GM18858 (cell line): Measurements from ENCODE around the gene LRRC25.

Experiments
- ATAC-seq: cut with Tn5 transposase; IDR thresholded peaks from one replicate; pipeline ENCODE4 v1.9.1; 2021; ENCODE audit not compliant: unreplicated experiment

The LRRC25 gene

DNA sequence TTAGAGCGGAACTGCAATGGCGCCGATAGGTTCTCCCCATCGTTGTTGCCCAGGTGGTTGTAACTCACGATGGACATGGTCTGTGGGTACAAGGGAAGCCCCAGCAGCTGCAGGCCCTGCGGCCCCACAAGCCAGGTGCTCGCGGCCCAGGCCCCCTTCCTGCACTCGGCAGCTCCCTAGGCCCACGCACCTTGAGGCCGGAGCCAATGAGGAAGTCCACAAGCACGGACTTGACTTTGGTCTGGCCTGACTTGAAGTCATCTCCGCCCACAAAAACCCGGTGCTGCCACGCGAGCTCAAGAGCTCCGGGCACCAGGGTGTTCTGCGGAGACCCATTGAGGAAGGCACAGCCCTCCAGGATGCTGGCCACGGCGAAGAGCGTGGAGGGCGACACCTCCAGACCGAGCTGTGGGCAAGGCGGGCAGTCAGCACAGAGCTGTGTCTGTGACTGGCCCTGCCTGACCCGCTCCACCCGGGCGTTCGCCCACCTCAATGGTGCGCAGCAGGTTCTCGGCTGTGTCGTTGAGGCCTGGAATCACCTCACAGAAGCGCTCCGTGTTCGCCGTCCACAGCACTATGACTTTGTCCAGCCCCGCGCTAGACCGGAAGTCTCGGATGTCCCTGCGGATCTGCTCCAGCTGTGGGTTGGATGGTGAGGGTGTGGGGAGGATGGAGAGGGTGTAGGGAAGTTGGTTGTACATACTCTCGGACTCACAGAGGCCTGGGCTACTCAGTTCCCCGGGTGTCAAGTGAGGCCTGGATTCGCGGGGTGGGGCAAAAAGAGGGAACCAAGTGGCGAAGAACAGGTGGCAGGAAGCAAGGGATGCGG, 38.6 kb upstream of the LRRC25 start:
- no peak for ATAC-seq

DNA sequence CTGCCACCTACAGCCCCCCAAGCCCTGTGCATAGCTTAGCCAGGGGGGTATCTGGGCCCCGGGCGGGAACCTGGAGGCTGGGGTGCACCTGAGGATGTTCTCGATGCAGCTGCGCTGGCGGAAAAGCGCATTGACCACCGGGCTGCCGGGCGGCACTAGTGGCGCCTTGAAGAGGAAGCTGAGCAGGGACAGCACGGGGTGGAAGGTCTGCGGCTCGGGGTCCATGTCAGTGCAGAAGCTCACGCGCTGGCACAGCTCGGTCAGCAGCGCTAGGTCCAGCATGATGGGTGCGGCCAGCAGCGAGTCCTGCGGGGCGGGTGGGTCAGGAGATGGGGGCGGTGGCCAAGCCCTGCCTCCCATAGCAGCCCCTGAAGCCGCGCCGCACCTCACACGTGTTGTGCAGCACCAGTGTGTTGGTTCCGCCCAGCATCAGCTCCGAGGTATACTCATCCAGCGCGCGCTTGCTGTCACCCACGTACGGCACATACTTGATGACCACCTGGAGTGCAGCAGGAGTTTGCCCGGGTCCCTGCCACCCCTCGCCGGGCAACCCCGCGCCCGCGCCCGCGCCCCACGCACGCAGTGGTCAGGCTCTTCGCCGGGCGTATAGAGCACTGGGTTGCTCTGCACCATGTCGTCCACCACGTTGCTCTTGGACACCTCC, 37.9 kb upstream of the LRRC25 start:
- no peak for ATAC-seq

DNA sequence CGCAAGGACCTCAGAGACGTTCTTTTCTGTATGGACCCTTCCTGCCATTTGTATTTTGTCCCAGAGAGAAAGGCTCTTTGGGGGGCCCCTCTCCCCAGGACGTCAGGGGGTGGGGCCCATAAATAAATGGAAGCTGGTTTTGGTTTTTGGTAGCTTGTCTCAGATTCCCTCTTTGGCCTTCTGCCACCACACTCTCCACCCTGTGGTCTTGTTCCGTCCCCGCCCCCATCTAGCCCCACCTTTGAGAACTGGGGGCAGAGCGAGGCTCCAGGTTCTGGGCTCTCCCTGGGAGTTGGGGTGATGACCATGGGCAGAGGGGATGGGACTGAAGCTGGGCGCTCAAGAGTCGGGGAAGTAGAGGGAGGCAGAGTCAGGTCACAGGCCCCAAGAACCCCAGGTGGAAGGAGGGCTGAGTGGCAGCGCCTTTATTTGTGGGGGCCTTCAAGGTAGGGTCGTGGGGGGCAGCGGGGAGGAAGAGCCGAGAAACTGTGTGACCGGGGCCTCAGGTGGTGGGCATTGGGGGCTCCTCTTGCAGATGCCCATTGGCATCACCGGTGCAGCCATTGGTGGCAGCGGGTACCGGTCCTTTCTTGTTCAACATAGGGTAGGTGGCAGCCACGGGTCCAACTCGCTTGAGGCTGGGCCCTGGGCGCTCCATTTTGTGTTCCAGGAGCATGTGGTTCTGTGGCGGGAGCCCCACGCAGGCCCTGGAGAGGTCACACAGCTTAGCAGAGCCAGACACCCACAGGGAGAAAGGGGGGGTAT, 37.2 kb upstream of the LRRC25 start:
- ATAC-seq = no peak

DNA sequence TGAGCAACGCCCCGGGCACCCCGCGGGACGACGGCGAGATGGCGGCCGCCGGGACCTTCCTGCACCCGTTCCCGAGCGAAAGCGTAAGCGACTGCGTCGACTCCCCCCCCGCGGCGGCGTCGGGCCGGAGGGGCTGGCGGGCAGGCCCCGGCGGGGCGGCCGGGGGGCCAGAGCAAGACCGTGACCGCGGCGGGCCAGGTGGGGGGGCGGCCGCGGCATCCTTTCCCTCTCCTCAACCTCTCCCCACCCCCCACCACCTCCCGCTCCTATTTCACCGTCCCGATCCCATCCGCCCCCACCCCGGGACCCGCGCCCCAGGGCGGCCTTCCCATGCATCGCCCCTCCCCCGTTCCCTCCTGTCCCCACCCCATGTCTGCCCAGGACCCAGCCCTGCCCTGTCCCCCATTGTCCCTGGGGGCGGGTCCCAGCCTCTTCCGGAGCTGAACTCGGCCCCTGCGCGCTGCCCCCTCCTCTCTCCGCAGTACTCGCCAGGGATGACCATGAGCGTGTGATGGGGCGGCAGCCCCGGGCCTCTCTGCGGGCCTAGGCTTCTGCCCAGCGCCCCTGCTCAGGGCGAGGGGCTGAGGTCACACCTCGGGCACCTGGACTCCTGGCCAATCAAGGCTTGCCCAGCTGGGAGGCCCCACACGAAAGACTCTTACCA, 36.4 kb upstream of the LRRC25 start:
- ATAC-seq = no peak

DNA sequence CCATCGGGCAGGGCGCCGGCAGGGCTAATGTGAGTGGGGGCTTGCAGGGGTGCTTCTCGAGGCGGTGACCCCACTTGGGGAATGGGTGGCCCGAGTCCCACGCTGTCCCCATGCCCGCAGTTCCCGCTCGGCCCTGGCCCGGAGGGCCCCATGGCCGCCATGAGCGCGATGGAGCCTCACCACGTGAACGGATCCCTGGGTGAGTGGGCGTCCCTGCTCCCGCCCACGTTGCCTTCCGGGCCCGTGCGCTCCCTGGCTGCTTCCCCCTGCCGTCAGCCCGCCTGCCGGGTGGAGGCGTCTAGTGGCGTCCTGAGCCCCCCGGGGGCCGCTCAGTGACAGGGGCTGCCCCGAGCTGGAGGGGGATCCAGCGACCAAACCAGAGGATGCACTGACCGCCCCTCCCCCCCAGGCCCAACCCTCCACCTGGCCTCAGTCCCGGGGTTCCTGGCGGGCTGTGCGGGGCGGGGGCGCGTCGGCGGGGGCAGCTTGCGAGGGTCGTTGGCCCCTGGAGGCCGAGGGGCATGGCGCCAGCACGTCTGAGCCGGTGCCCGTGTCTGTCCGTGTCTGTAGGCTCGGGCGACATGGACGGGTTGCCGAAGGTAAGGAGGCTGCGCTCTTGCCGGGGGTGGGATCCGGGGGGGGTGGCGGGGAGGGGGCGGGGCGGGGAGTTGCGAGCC, 35.7 kb upstream of the LRRC25 start:
- ATAC-seq = no peak

DNA sequence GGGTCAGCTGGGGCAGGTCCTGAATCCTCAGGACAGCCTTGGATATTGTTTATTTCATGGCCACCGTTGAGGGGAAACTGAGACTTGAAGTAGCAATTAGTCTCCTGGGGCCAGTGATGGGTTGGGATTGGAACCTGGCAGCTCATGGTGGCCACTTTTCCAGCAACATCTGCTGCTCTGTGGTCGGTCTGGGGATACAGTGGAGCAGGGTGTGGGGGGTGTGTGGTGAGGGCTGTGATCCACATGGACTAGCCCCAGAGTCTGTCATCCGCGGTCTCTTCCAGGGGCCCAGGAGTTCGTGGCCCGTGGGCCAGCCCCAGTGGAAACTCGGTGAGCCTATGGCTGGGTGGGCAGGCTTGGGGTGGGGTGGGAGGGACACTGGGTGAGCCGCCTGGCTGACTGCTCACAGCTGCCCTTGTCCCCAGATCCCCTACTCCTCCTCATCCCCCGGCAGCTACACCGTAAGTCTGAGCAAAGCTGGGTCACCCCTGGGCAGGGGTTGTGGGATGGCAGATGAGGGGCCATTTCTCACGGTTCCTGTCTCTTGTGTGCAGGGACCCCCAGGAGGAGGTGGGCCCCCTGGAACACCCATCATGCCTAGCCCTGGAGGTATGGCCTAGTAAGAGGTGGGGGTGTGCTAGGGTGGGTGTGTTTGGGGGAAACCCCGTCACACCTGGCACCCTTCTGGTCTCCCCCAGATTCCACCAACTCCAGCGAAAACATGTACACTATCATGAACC, 35.0 kb upstream of the LRRC25 start:
- ATAC-seq = no peak

DNA sequence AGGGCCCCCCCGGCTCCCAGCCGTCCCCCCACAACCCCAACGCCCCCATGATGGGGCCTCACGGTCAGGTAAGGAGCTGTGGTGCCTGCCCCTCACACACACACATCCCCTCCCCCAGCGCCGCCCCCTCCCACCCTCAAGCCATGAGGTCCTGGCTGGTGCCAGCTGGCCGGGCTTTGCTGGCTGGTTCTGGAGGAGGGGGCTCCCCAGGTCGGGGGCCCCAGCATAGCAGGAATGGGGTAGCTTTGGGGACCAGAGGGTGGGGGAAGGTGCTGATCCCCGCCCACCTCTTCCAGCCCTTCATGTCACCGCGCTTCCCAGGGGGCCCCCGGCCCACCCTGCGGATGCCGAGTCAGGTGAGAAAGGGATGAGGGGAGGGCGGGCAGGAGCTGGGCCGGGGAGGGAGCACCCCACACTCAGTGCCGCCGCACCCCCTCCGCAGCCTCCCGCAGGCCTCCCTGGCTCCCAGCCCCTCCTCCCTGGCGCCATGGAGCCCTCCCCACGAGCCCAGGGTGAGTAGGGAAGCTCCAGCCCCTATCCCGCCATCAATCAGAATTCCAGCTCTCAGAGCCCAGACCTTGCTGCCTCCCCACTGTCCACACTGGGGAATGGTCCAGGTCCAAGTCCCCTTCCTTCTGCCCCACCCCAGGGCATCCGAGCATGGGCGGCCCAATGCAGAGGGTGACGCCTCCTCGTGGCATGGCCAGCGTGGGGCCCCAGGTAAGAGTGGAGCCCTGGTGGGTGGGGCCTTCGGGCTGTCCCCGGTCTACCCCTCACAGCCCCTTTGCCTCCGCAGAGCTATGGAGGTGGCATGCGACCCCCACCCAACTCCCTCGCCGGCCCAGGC, 34.2 kb upstream of the LRRC25 start:
- no peak for ATAC-seq

DNA sequence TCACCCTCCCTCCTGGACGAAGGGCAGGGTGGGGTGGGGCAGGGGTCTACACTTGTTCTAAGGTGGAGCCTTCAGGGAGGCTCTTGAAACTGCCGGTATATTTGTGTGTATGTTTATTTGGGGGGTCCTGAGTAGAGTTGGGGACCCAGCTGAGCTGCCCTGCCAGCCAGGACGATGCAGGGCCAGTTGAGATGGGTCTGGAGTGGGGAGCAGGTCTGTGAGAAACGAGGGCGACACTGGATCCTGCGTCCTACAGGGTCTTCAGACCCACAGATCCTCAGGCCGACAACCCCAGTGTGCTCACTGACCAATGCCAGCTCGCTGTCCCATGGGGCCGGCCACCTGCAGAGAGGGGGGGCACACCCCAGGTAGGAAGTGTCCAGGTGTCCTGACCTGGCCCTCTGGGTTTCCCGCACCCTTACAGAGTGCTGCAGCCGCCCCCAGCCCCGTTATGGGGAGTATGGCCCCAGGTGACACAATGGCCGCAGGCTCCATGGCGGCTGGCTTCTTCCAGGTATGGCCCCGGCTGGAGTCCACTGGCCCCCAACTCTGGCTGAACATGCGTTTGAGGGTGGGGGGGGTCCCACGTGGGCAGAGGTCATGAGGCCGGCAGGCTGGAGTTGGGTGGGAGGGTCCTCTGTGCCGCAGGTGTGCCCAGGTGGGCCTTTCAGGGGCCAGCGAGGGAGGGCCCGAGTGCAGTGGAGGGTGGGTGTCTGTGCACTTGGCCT, 33.2 kb upstream of the LRRC25 start:
- ATAC-seq = no peak

DNA sequence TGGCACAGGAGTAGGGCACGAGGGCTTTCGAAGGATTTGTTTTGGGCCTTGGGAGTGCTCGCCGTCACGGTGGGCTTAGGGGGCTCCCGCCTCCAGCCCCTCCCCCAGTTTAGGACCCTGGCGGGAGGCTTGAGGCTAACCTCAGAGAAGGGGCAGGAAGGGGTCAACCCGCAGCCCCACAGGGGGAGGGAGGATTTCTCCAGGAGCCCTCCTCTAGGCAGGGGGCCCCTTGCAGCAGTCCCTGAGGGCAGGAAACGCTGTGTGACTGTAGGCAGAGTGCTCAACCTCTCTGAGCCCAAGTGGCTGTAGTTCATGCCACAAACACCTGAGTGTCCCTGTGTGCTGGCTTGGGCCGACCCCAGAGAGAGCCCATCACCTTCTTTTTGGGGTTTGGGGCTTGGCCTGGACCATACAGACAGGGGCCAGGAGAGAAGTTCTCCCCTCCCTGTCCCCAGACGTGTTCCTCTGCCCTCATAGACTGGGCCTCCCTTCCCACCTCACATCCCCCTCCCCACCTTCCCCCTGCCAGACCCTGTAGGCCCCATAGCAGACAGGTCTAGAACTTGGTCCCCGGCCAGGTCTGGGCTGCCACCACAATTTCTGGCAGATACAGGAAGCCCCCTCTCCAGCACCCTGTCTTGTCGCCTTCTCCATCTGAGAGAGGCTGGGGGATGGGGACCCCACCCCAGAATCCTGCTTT, 32.4 kb upstream of the LRRC25 start:
- no peak for ATAC-seq

DNA sequence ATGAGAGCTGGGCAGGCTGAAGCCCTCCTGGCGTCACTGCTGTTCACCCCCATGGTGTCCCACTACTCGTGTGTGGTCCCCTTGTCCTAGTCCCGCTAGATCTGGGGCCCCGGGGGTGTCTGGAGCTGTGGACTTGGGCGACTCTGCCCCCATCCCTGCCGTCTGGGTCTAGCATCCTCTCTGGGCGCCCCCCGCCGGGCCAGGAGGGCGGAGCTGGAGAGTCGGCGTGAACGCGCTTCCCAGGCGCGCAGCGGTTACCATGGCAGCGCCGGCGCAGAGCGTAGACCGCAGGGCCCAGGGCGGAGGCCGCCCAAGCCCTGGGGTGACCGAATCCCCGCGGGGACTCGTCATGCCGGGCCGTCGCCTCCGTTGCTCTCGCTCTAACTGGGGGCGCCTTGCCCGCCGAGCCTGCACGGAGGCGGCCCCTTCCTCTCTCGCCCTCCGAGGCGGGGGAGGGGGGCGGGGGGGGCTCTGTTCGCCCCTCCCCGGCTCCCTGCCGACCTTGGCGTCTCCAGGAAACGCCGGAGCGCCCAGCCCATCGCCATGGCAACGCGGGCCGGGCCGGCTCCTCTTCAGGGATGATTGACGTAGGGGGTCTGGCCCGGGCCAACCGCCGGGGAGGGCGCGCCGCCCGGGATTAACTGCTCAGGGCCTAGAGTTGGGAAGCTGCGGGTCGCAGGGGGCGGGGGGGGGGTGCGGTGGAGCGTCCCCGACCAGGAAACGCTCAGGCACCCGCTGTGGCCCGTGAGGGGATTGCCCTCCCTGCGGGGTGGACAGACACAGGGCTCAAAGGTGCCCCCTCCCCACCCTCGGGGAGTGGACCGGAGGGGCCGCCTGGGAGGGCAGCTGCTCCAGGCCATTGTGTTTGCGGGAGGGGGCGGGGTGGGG, 31.6 kb upstream of the LRRC25 start:
- ATAC-seq = no peak

DNA sequence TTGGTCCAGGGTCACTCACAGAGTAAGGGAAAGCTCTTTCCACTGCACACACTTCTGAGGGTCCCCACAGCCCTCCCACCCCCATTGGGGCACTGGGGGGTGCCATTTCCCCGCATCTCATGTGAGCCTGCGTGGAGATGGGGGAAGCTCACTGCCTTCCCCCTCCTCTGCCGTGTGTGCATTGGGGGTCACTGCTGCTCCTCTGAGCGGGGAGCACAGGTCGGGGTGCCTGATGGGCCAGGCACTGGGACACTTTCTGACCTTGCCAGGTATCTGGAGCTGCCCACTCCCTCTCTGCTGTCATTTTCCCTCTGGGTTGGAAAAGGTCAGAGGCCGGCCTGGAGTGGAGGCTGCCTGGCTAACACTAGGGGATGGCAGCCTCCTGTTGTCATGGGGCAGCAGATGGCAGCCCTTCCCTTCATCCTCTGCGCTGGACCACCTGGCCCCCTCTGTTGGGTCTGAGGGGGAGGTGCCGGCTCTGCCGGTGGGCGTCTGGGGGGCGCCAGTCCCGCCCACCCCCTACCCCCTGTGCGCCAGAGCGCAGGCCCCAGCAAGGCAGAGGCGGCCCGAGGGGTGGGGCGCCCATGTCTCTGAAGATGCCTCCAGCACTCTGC, 30.9 kb upstream of the LRRC25 start:
- ATAC-seq = no peak

DNA sequence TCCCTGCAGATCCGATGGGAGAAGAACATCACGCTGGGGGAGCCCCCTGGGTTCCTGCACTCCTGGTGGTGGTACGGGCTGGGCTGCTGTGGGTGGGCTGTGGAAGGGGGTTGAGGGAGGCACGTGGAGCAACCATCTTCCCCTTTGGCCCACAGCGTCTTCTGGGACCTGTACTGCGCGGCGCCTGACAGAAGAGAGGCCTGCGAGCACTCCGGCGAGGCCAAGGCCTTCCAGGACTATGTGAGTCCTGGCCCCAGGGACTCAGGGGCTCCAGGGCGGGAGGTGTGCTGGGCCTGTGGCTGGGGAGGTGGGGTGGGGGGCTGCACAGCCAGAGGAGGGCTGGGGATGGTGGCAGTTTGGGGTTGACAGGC, 30.3 kb upstream of the LRRC25 start:
- ATAC-seq = no peak

DNA sequence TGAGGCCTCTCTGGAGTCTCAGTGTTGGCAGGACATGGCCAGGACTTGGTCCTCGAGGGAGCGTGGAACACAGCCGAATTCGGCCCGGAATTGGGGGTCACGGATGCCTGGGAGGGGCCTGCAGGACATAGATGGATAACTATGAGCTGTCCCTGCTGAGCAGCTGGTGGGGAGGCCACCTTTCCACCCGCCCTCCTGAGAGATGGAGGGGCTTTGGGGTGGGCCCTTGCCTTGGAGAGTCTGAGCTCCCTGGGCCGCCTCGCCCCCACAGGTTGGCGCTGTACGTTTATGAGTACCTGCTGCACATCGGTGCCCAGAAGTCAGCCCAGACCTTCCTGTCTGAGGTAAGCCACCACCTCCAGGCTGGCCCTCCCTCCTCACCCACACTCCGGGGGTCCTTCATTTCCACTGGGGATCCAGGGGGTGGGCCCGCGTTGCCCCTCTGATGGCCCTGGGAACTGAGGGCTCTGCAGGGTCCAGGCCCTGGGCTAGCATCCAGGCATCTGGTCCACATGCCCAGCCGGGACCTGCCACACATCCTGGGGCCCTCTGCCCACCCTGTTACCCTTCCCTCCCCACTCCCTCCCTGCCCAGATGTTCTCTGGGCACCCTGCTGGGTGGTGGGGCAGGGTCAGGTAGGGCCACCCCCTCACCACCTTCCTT, 29.8 kb upstream of the LRRC25 start:
- no peak for ATAC-seq

DNA sequence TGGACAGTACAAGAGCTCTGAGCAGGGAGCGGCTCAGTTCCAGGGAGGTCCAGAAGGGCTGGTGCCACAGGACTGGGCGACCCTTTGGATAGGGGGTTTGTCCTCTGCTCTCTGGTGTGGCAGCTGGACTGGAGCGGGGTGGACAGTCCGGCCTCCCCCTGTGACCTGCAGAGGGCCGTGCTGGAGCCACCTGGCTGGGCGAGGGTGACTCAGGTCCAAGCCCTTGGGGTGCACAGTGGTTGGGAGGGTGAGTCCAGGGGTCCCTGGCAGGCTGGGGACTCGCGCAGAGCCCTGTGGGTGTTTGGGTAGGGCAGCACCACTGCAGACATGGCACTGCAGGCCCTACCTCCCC, 29.0 kb upstream of the LRRC25 start:
- ATAC-seq = no peak

DNA sequence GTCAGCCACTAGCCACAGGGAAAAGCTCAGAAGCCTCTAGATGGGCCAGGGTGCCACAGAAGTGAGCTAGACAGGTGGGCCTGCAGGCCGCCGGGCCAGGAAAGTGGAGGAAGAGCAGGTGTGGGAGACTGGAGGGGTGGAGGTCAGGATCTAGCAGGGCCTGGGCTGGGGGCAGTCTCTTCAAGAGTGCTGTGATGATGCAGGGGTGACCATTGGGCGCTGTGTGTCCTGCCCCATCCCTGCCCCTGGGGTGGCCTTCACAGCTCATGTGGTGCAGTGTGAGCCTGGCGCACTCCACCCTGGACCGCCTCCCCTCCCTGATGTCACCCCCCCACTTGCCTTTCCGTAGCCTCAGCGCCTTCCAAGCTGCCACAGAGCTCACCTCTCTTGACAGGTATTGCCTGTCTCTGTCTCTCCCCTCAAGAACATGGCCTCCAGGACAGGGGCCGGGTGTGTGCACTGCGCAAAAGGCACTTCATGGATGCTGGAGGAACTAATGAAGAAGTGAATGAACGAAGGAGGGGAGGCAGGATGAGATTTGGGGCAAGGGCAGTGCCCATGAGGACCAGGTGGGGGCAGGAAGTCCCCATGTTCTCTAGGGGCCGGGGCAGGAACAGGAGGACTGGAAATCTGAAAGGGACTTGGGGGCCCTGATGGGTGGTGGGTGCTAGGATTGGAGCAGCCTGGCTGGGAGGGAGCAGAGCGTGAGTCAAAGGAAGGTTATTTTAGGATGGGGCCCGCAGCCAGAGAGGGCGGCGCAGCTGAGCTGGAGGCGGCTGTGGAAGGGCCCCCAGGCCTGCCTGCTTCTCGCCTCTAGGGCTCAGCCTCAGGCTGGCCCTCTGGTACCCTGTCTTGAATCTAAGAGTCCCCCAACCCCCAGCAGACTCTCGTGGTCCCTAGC, 28.3 kb upstream of the LRRC25 start:
- ATAC-seq = no peak
